Measurements from ENCODE around the gene KCNE3.

GRCh38 chr11:74412733-74413359 is 54.5 kb downstream of the KCNE3 start:
- TF ChIP-seq POLR2A (IDR thresholded peaks at IDR 0.05; ENCODE audit: extremely low read depth, insufficient read length), result no peak
- TF ChIP-seq, protein P1, sequence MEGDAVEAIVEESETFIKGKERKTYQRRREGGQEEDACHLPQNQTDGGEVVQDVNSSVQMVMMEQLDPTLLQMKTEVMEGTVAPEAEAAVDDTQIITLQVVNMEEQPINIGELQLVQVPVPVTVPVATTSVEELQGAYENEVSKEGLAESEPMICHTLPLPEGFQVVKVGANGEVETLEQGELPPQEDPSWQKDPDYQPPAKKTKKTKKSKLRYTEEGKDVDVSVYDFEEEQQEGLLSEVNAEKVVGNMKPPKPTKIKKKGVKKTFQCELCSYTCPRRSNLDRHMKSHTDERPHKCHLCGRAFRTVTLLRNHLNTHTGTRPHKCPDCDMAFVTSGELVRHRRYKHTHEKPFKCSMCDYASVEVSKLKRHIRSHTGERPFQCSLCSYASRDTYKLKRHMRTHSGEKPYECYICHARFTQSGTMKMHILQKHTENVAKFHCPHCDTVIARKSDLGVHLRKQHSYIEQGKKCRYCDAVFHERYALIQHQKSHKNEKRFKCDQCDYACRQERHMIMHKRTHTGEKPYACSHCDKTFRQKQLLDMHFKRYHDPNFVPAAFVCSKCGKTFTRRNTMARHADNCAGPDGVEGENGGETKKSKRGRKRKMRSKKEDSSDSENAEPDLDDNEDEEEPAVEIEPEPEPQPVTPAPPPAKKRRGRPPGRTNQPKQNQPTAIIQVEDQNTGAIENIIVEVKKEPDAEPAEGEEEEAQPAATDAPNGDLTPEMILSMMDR (IDR thresholded peaks at IDR 0.05; ENCODE audit: low read depth, low read length), result no peak
- TF ChIP-seq MAX (IDR thresholded peaks at IDR 0.05; ENCODE audit: low read depth, low read length), result no peak

All from NB4 (cell line).